GM19193 (cell line): ENCODE data around the gene UBC.

Source experiments
- POLR2A ChIP-seq: IDR thresholded peaks from 4 replicates; pipeline ENCODE4 v1.6.1; 2011; ENCODE audit not compliant: insufficient read depth, insufficient read length; ENCODE audit errors: extremely low read depth

UBC gene

GRCh38 chr12:124865728-124866127, 48.7 kb downstream of the UBC start:
- no peak for TF ChIP-seq POLR2A

- TF ChIP-seq POLR2A, result no peak
Observed at GRCh38 chr12:124864326-124864752, 50.1 kb downstream of the UBC start.

GRCh38 chr12:124863416-124864325, 50.8 kb downstream of the UBC start, which contains the start of gene SCARB1:
Gene SCARB1 (minus strand): TSS chr12:124863864. CDS start chr12:124863720, 144 bp downstream.
- TF ChIP-seq POLR2A, result peak; percentile 89

- TF ChIP-seq POLR2A, result no peak
Observed at GRCh38 chr12:124862768-124863415, 51.6 kb downstream of the UBC start.

GRCh38 chr12:124861898-124862676, 52.4 kb downstream of the UBC start:
- TF ChIP-seq POLR2A, result no peak
